H9 (cell line): ENCODE measurements around the gene FANCC. TPM values are rescaled to one million over a fixed set of nuclear protein-coding genes. Genes with fewer than 3 reads are reported as not detected.

ENCODE experiments used
- DNase-seq: peaks from one replicate; pipeline ENCODE4 v3.0.0-alpha.2; 2017
- H2AFZ ChIP-seq: one replicate; pipeline ENCODE4 v1.6.1; 2013; ENCODE audit warnings: mild to moderate bottlenecking, low read length, control low read depth, moderate library complexity
- H2AK5ac ChIP-seq: 2 replicates; pipeline ENCODE4 v1.6.1; 2013; ENCODE audit warnings: low read length, control low read depth, mixed read lengths; ENCODE audit not compliant: insufficient read length
- H2BK120ac ChIP-seq: one replicate; pipeline ENCODE4 v1.6.1; 2013; ENCODE audit warnings: low read depth, mild to moderate bottlenecking, low read length, control low read depth, inconsistent platforms; ENCODE audit not compliant: poor library complexity, severe bottlenecking
- H2BK12ac ChIP-seq: 2 replicates; pipeline ENCODE4 v1.6.1; 2013; ENCODE audit warnings: low read length, control low read depth, mixed read lengths, low read depth; ENCODE audit not compliant: insufficient read length
- H2BK15ac ChIP-seq: 2 replicates; pipeline ENCODE4 v1.6.1; 2013; ENCODE audit warnings: low read depth, low read length, control low read depth
- H2BK20ac ChIP-seq: one replicate; pipeline ENCODE4 v1.6.1; 2013; ENCODE audit warnings: low read depth, mild to moderate bottlenecking, low read length, control low read depth, inconsistent platforms; ENCODE audit not compliant: poor library complexity, severe bottlenecking
- H2BK5ac ChIP-seq: 2 replicates; pipeline ENCODE4 v1.6.1; 2013; ENCODE audit warnings: low read length, control low read depth, mixed read lengths; ENCODE audit not compliant: insufficient read length
- H3K14ac ChIP-seq: 2 replicates; pipeline ENCODE4 v1.6.1; 2013; ENCODE audit warnings: low read length, control low read depth; ENCODE audit not compliant: insufficient read depth
- H3K18ac ChIP-seq: 2 replicates; pipeline ENCODE4 v1.6.1; 2013; ENCODE audit warnings: low read depth, mild to moderate bottlenecking, mixed read lengths, low read length, control low read depth; ENCODE audit not compliant: insufficient read length
- H3K23ac ChIP-seq: 2 replicates; pipeline ENCODE4 v1.6.1; 2013; ENCODE audit warnings: low read length, control low read depth, mixed read lengths, low read depth; ENCODE audit not compliant: insufficient read length
- H3K23me2 ChIP-seq: 2 replicates; pipeline ENCODE4 v1.6.1; 2013; ENCODE audit warnings: low read depth, mild to moderate bottlenecking, mixed read lengths, low read length, control low read depth; ENCODE audit not compliant: insufficient read length, poor library complexity, severe bottlenecking
- H3K27ac ChIP-seq: 2 replicates; pipeline ENCODE4 v1.5.1; 2013; ENCODE audit warnings: low read length, control low read depth, mixed read lengths, low read depth; ENCODE audit not compliant: insufficient read length
- H3K27me3 ChIP-seq: 2 replicates; pipeline ENCODE4 v1.6.1; 2013; ENCODE audit warnings: low read length, control low read depth, inconsistent platforms; ENCODE audit not compliant: insufficient read depth
- H3K4ac ChIP-seq: 2 replicates; pipeline ENCODE4 v1.6.1; 2013; ENCODE audit warnings: low read depth, mild to moderate bottlenecking, control low read depth, inconsistent platforms, low read length, moderate library complexity
- H3K4me1 ChIP-seq: 2 replicates; pipeline ENCODE4 v1.6.1; 2013; ENCODE audit warnings: low read length, control low read depth, inconsistent platforms; ENCODE audit not compliant: insufficient read depth
- H3K4me2 ChIP-seq: 2 replicates; pipeline ENCODE4 v1.6.1; 2013; ENCODE audit warnings: low read length, control low read depth, mixed read lengths; ENCODE audit not compliant: insufficient read length, insufficient read depth
- H3K56ac ChIP-seq: 2 replicates; pipeline ENCODE4 v1.6.1; 2013; ENCODE audit warnings: low read depth, mild to moderate bottlenecking, mixed read lengths, low read length, control low read depth; ENCODE audit not compliant: insufficient read length
- H3K79me1 ChIP-seq: 2 replicates; pipeline ENCODE4 v1.6.1; 2013; ENCODE audit warnings: low read depth, mild to moderate bottlenecking, moderate library complexity, low read length, control low read depth, inconsistent platforms; ENCODE audit not compliant: insufficient read depth, poor library complexity, severe bottlenecking
- H3K79me2 ChIP-seq: 2 replicates; pipeline ENCODE4 v1.6.1; 2013; ENCODE audit warnings: low read length, control low read depth, inconsistent platforms; ENCODE audit not compliant: insufficient read depth
- H3K9ac ChIP-seq: 2 replicates; pipeline ENCODE4 v1.6.1; 2013; ENCODE audit warnings: low read length, control low read depth, mixed read lengths; ENCODE audit not compliant: insufficient read length; ENCODE audit errors: extremely low read depth
- H3K9me3 ChIP-seq: one replicate; pipeline ENCODE4 v1.6.1; 2013; ENCODE audit warnings: low read depth, low read length, inconsistent platforms; ENCODE audit not compliant: control insufficient read depth
- H3T11ph ChIP-seq: one replicate; pipeline ENCODE4 v1.6.1; 2013; ENCODE audit warnings: mild to moderate bottlenecking, low read length, control low read depth, inconsistent platforms
- H4K20me1 ChIP-seq: one replicate; pipeline ENCODE4 v1.6.1; 2013; ENCODE audit not compliant: control insufficient read depth, insufficient read length, insufficient read depth
- H4K5ac ChIP-seq: 2 replicates; pipeline ENCODE4 v1.6.1; 2013; ENCODE audit warnings: low read depth, mild to moderate bottlenecking, mixed read lengths, low read length, control low read depth; ENCODE audit not compliant: insufficient read length
- H4K8ac ChIP-seq: replicated peaks from 2 replicates; pipeline ENCODE4 v1.6.1; 2013; ENCODE audit warnings: low read length, control low read depth, mixed read lengths, low read depth; ENCODE audit not compliant: insufficient read length
- H4K91ac ChIP-seq: 2 replicates; pipeline ENCODE4 v1.6.1; 2013; ENCODE audit warnings: low read depth, mild to moderate bottlenecking, moderate library complexity, mixed read lengths, low read length, control low read depth; ENCODE audit not compliant: insufficient read length
- H3K27ac Mint-ChIP-seq, 3 experiments: 2 replicates in 2 of 3; 3 replicates in 1 of 3; pipeline ENCODE4 v1.8.0; 2020 to 2021; ENCODE audit warnings: mixed read lengths in 3 of 3, mild to moderate bottlenecking in 1 of 3, moderate library complexity in 1 of 3
- H3K27me3 Mint-ChIP-seq: 2 replicates; pipeline ENCODE4 v1.8.0; 2021; ENCODE audit warnings: low read depth, mild to moderate bottlenecking, moderate library complexity, mixed read lengths
- H3K36me3 Mint-ChIP-seq, 3 experiments: 2 replicates in 2 of 3; 3 replicates in 1 of 3; pipeline ENCODE4 v1.8.0; 2020 to 2021; ENCODE audit warnings: low read depth in 3 of 3, mixed read lengths in 3 of 3; ENCODE audit not compliant: insufficient read depth in 1 of 3
- H3K4me1 Mint-ChIP-seq, 2 experiments: 2 replicates each; pipeline ENCODE4 v1.8.0; 2020; ENCODE audit warnings: mixed read lengths in 2 of 2
- H3K4me3 Mint-ChIP-seq, 2 experiments: 2 replicates in 1 of 2; 3 replicates in 1 of 2; pipeline ENCODE4 v1.8.0; 2020 to 2021; ENCODE audit warnings: mild to moderate bottlenecking in 2 of 2, mixed read lengths in 2 of 2, moderate library complexity in 1 of 2
- H3K9me3 Mint-ChIP-seq, 2 experiments: 2 replicates in 1 of 2; 3 replicates in 1 of 2; pipeline ENCODE4 v1.8.0; 2020; ENCODE audit warnings: mild to moderate bottlenecking in 2 of 2, mixed read lengths in 2 of 2, moderate library complexity in 1 of 2
- CTCF ChIP-seq: fragments of 200-600 bp; sonication (generic); conservative IDR thresholded peaks from 3 replicates; pipeline ENCODE4 v1.8.0; 2021; ENCODE audit warnings: antibody characterized with exemption, mild to moderate bottlenecking
- WGBS: extraction: QIAGEN DNeasy Blood & Tissue Kit; methylation state at CpG from one replicate; pipeline ENCODE4 v1.1.7; 2013; ENCODE audit warnings: missing lambda C conversion rate, low lambda C conversion rate, mixed read lengths; ENCODE audit not compliant: insufficient read length; ENCODE audit errors: extremely low coverage; 5-methylcytosine and 5-hydroxymethylcytosine counted together
- total RNA-seq: library from RNA; stranded (reverse); gene quantifications from 2 replicates; pipeline ENCODE4 v1.2.1, GENCODE V29; 2021

Gene FANCC
- total RNA-seq, 1 experiment from 2014 or later = 14.6 TPM

DNA sequence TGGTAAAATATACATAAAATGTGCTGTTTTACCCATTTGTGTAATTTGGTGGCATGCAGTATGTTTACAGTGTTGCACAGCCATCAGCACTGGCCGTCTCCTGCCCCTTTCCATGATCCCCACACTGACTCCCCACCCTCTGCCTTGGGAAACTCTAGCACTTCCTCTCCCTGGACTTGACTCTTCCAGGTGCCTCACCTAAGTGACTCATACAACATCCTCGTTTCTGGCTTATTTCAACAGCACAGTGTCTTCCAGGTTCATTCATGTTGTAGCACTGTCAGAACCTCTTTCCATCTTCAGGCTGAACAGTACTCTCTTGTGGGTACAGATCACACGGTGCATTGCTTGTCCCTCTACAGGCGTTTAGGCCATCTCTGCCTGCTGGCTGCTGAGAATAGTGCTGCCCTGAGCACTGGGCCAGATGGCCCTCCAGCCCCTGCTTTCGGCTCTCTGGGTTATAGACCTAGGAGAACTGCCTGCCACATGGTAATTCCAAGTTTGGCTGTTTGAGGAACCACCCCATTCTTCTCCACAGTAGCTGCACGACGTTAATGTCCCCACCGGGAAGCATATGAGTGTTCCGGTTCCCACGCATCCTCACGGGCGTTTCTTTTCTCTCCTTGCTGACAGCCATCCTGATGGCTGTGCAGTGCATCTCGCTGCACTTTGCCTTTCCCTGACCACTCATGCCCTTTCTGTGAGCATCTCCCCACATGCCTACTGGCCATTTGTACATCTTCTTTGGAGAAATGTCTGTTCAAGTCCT lies 211.8 kb downstream of the FANCC start:
- Histone ChIP-seq H4K8ac (no peak overlapping the region), H4K5ac (no peak overlapping the region), H2AFZ (no peak overlapping the region), H3K23me2 (no peaks in the 10 kb centered on the region), H3K18ac (no peak overlapping the region), H2BK5ac (no peak overlapping the region), H4K91ac (no peak overlapping the region), H3K27ac (no peak overlapping the region), H3K14ac (no peak overlapping the region), H3K9ac (no peak overlapping the region), H3K27me3 (no peaks in the 10 kb centered on the region), H3K4me2 (no peak overlapping the region), H4K20me1 (no peaks in the 10 kb centered on the region), H3T11ph (no peak overlapping the region), H2BK12ac (no peak overlapping the region), H2BK20ac (no peak overlapping the region), H3K4ac (no peak overlapping the region), H3K56ac (no peak overlapping the region), H2AK5ac (no peak overlapping the region), H3K79me2 (no peaks in the 10 kb centered on the region), H2BK15ac (no peak overlapping the region), H3K9me3 (no peaks in the 10 kb centered on the region), H2BK120ac (no peak overlapping the region), H3K4me1 (no peaks in the 10 kb centered on the region), H3K79me1 (no peaks in the 10 kb centered on the region), H3K23ac (no peak overlapping the region)
- TF ChIP-seq CTCF = no peak
- H3K27me3 Mint-ChIP-seq = no peaks in the 10 kb centered on the region
- WGBS = no CpG with 5 or more reads among the region's 13 CpGs
- no peak overlapping the region for H3K4me3 Mint-ChIP-seq
- no peaks in the 10 kb centered on the region for H3K9me3 Mint-ChIP-seq
- H3K27ac Mint-ChIP-seq = no peak overlapping the region; a peak in 3 of 7 replicates
- no peak for DNase-seq
- H3K4me1 Mint-ChIP-seq = peaks cover 9% of the 10 kb centered on the region in 2 experiments
- peaks cover 0 to 5% (median 2%) of the 10 kb centered on the region in 3 experiments; a peak in 3 of 7 replicates for H3K36me3 Mint-ChIP-seq
